IMR-90 (cell line): ENCODE measurements around the gene MACF1. TPM values are rescaled to one million over a fixed set of nuclear protein-coding genes. Genes with fewer than 3 reads are reported as not detected.

Experiments
- ATAC-seq: fragments of 200-7000 bp; cut with Tn5 transposase; 2 replicates; pipeline ENCODE4 v1.9.1; 2020; ENCODE audit warnings: low read depth, mild to moderate bottlenecking, moderate library complexity
- BruUV-seq: library from RNA; stranded (reverse); fragments of 400-500 nt; replicated peaks from 2 replicates; lab custom pipeline; 2021; lab: Mats Ljungman, UMichigan
- CTCF ChIA-PET: fragments of 300-600 bp; formaldehyde crosslinking; extraction: SDS; loops from one replicate; lab custom pipeline; 2021; ENCODE audit warnings: antibody characterized with exemption; lab: Yijun Ruan, JAX
- POLR2A ChIA-PET: fragments of 300-600 bp; sonication (Branson Sonifier 250); formaldehyde crosslinking; loops from one replicate; lab custom pipeline; 2022; ENCODE audit warnings: antibody characterized with exemption; ENCODE audit not compliant: unreplicated experiment; lab: Charles Lee
- DNase-seq: peaks from one replicate; pipeline ENCODE4 v3.0.0; 2013
- H2AFZ ChIP-seq: replicated peaks from 2 replicates; pipeline ENCODE3; 2013; ENCODE audit warnings: low read length, mild to moderate bottlenecking; ENCODE audit not compliant: poor library complexity
- H2AK5ac ChIP-seq: 2 replicates; pipeline ENCODE4 v1.6.1; 2013; ENCODE audit warnings: low read depth, low read length, inconsistent platforms
- H2AK9ac ChIP-seq: replicated peaks from 2 replicates; pipeline ENCODE3; 2013; ENCODE audit warnings: mild to moderate bottlenecking, low read depth, low read length, moderate library complexity; ENCODE audit not compliant: poor library complexity
- H2BK120ac ChIP-seq: 2 replicates; pipeline ENCODE4 v1.6.1; 2013; ENCODE audit warnings: low read depth, low read length, inconsistent platforms
- H2BK15ac ChIP-seq: 3 replicates; pipeline ENCODE4 v1.6.1; 2013; ENCODE audit warnings: low read depth, low read length, inconsistent platforms
- H2BK20ac ChIP-seq: 2 replicates; pipeline ENCODE4 v1.6.1; 2013; ENCODE audit warnings: low read depth, mild to moderate bottlenecking, inconsistent platforms, low read length, moderate library complexity
- H2BK5ac ChIP-seq: 2 replicates; pipeline ENCODE4 v1.6.1; 2013; ENCODE audit warnings: mild to moderate bottlenecking, low read depth, low read length, inconsistent platforms; ENCODE audit not compliant: poor library complexity, severe bottlenecking
- H3K14ac ChIP-seq: replicated peaks from 2 replicates; pipeline ENCODE4 v1.6.1; 2013; ENCODE audit warnings: low read depth, low read length, inconsistent platforms
- H3K18ac ChIP-seq: 2 replicates; pipeline ENCODE4 v1.6.1; 2013; ENCODE audit warnings: low read depth, low read length, control low read depth
- H3K23ac ChIP-seq: 2 replicates; pipeline ENCODE4 v1.6.1; 2013; ENCODE audit warnings: low read depth, low read length, inconsistent platforms
- H3K27ac ChIP-seq: 2 replicates; pipeline ENCODE4 v1.5.1; 2013; ENCODE audit warnings: mild to moderate bottlenecking, control low read depth, low read length; ENCODE audit not compliant: insufficient read depth
- H3K27me3 ChIP-seq: 2 replicates; pipeline ENCODE4 v1.6.1; 2013; ENCODE audit warnings: low read length; ENCODE audit not compliant: control insufficient read depth, insufficient read depth
- H3K36me3 ChIP-seq: 2 replicates; pipeline ENCODE4 v1.6.1; 2013; ENCODE audit warnings: low read length, mixed read lengths; ENCODE audit not compliant: control insufficient read depth, insufficient read depth
- H3K4ac ChIP-seq: 2 replicates; pipeline ENCODE4 v1.6.1; 2013; ENCODE audit warnings: low read depth, low read length, inconsistent platforms
- H3K4me1 ChIP-seq: 2 replicates; pipeline ENCODE4 v1.6.1; 2013; ENCODE audit warnings: low read length, mixed read lengths; ENCODE audit not compliant: control insufficient read depth, insufficient read depth
- H3K4me2 ChIP-seq: 2 replicates; pipeline ENCODE4 v1.6.1; 2013; ENCODE audit warnings: low read depth, mild to moderate bottlenecking, control low read depth, low read length, moderate library complexity
- H3K4me3 ChIP-seq: 2 replicates; pipeline ENCODE4 v1.5.1; 2013; ENCODE audit warnings: low read depth, mild to moderate bottlenecking, control low read depth, low read length, moderate library complexity; ENCODE audit not compliant: insufficient read depth
- H3K56ac ChIP-seq: 2 replicates; pipeline ENCODE4 v1.6.1; 2013; ENCODE audit warnings: low read length, inconsistent platforms; ENCODE audit not compliant: insufficient read depth; ENCODE audit errors: extremely low read depth
- H3K79me1 ChIP-seq, 2 experiments: 2 replicates each; pipeline ENCODE4 v1.6.1; 2013; ENCODE audit warnings: low read length in 2 of 2, inconsistent platforms in 1 of 2, low read depth in 1 of 2
- H3K9ac ChIP-seq: 2 replicates; pipeline ENCODE4 v1.6.1; 2013; ENCODE audit warnings: low read depth, low read length, control low read depth
- H3K9me1 ChIP-seq: 2 replicates; pipeline ENCODE4 v1.6.1; 2013; ENCODE audit warnings: low read length, inconsistent platforms; ENCODE audit not compliant: insufficient read depth
- H3K9me3 ChIP-seq: 2 replicates; pipeline ENCODE4 v1.6.1; 2013; ENCODE audit warnings: low read length; ENCODE audit not compliant: control insufficient read depth, insufficient read depth
- H4K20me1 ChIP-seq: 2 replicates; pipeline ENCODE4 v1.6.1; 2013; ENCODE audit warnings: low read length, inconsistent platforms; ENCODE audit not compliant: insufficient read depth
- H4K5ac ChIP-seq: 2 replicates; pipeline ENCODE4 v1.6.1; 2013; ENCODE audit warnings: mild to moderate bottlenecking, low read depth, low read length, control low read depth
- H4K8ac ChIP-seq, 2 experiments: 2 replicates each; pipeline ENCODE4 v1.6.1; 2013; ENCODE audit warnings: low read depth in 2 of 2, low read length in 2 of 2, control low read depth in 1 of 2, inconsistent platforms in 1 of 2
- H4K91ac ChIP-seq: 2 replicates; pipeline ENCODE4 v1.6.1; 2013; ENCODE audit warnings: low read depth, low read length, inconsistent platforms; ENCODE audit not compliant: insufficient read depth
- BHLHE40 ChIP-seq: fragments of 150-350 bp; IDR thresholded peaks from 2 replicates; pipeline ENCODE4 v1.6.1; 2016; ENCODE audit warnings: mild to moderate bottlenecking, low read depth, low read length
- CEBPB ChIP-seq: IDR thresholded peaks from 2 replicates; pipeline ENCODE4 v1.6.1; 2012; ENCODE audit warnings: low read depth, low read length, improper control_type of control experiment
- MAFK ChIP-seq: IDR thresholded peaks from 2 replicates; pipeline ENCODE4 v1.6.1; 2012; ENCODE audit warnings: low read depth, low read length, improper control_type of control experiment
- POLR2A ChIP-seq: IDR thresholded peaks from 2 replicates; pipeline ENCODE4 v1.6.1; 2012; ENCODE audit warnings: mild to moderate bottlenecking, low read depth, low read length
- RAD21 ChIP-seq: IDR thresholded peaks from 2 replicates; pipeline ENCODE4 v1.6.1; 2012; ENCODE audit warnings: low read length, improper control_type of control experiment
- RFX5 ChIP-seq: IDR thresholded peaks from 2 replicates; pipeline ENCODE4 v1.8.0; 2012; ENCODE audit warnings: low read depth, mild to moderate bottlenecking, low read length, moderate library complexity
- WGBS, 2 experiments: methylation state at CpG; one replicate each; pipeline versions ENCODE4 v1.1.5 to v1.1.7; 2013; ENCODE audit warnings: missing lambda C conversion rate in 2 of 2; ENCODE audit not compliant: insufficient read length in 1 of 2; ENCODE audit errors: extremely low coverage in 2 of 2; 5-methylcytosine and 5-hydroxymethylcytosine counted together
- dilution Hi-C: fragments of 300-500 bp; cut with HindIII; formaldehyde crosslinking; loops from one replicate; pipeline ENCODE4 v1.14.3; 2018; ENCODE audit warnings: low sequenced_read_pairs; ENCODE audit not compliant: unreplicated experiment
- in situ Hi-C: fragments of 300-500 bp; cut with MboI; formaldehyde crosslinking; loops from 3 replicates; pipeline ENCODE4 v1.14.3; 2019; ENCODE audit warnings: low sequenced_read_pairs, inconsistent platforms, mixed read lengths
- intact Hi-C: fragments of 100-400 bp; cut with micrococcal nuclease; formaldehyde crosslinking; loops from 2 replicates; pipeline ENCODE4 v1.10.0; 2022
- polyA plus RNA-seq, 3 experiments: library from polyadenylated mRNA; depleted of rRNA; stranded (reverse); fragments of >200 nt; gene quantifications; 2 replicates each; pipeline ENCODE4 v1.2.3, GENCODE V29; 2012; ENCODE audit warnings: low replicate concordance in 1 of 3
- total RNA-seq: library from RNA; depleted of rRNA; stranded (reverse); fragments of >200 nt; gene quantifications from 2 replicates; pipeline ENCODE4 v1.2.3, GENCODE V29; 2012
- TF ChIP-seq, protein P1 (sequence below): fragments of 150-350 bp; IDR thresholded peaks from 2 replicates; pipeline ENCODE4 v1.6.1; 2016; ENCODE audit warnings: low read depth, mild to moderate bottlenecking, low read length, moderate library complexity, borderline replicate concordance
- TF ChIP-seq, protein P2 (sequence below): conservative IDR thresholded peaks from 2 replicates; pipeline ENCODE4 v1.5.1; 2012; ENCODE audit warnings: mild to moderate bottlenecking, low read depth, low read length, improper control_type of control experiment

MACF1 gene
- total and polyA plus RNA-seq, 2 of the 4 experiments (the other 2 are of a cell fraction), result 67.6 to 369 TPM

GRCh38 chr1:39328586-39329121 lies 124.2 kb downstream of the MACF1 start:
- ATAC-seq (peak; percentile 21; the same call in 1 of the 2 replicates), DNase-seq (no peak)
- peaks cover 40% of the 10 kb centered on the region for H3K36me3 ChIP-seq
- no peak overlapping the region for H2BK5ac ChIP-seq
- dilution Hi-C loops (no loop called here), in situ Hi-C loops (no loop called here), intact Hi-C loops (no loop called here)
- no peak overlapping the region for H3K14ac ChIP-seq
- no peaks in the 10 kb centered on the region for H3K27me3 ChIP-seq
- no peak overlapping the region for H2AFZ ChIP-seq
- no peak overlapping the region for H3K23ac ChIP-seq
- H3K9me1 ChIP-seq, result no peaks in the 10 kb centered on the region; the same call in 1 of the 2 replicates
- CTCF ChIA-PET, result no interaction called here
- 70% methylated on average over 2 of the region's 4 CpGs; no CpG with 5 or more reads in 1 of the 2 experiments for WGBS, 2 experiments
- H3K79me1 ChIP-seq, result peaks cover 22 to 29% of the 10 kb centered on the region in 2 experiments
- no peak overlapping the region for H2AK9ac ChIP-seq
- no peak overlapping the region for H3K4me3 ChIP-seq
- H3K4me2 ChIP-seq, result no peak overlapping the region
- no peak overlapping the region for H3K56ac ChIP-seq
- H3K9ac ChIP-seq, result no peak overlapping the region
- H2AK5ac ChIP-seq, result no peak overlapping the region
- no peak overlapping the region for H2BK15ac ChIP-seq
- peak overlapping the region; percentile 57 for H3K27ac ChIP-seq
- TF ChIP-seq, protein P1, sequence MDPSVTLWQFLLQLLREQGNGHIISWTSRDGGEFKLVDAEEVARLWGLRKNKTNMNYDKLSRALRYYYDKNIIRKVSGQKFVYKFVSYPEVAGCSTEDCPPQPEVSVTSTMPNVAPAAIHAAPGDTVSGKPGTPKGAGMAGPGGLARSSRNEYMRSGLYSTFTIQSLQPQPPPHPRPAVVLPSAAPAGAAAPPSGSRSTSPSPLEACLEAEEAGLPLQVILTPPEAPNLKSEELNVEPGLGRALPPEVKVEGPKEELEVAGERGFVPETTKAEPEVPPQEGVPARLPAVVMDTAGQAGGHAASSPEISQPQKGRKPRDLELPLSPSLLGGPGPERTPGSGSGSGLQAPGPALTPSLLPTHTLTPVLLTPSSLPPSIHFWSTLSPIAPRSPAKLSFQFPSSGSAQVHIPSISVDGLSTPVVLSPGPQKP, result no peak
- TF ChIP-seq MAFK (peak; percentile 83), RFX5 (no peak), BHLHE40 (no peak), RAD21 (no peak), CEBPB (no peak), POLR2A (no peak)
- TF ChIP-seq, protein P2, sequence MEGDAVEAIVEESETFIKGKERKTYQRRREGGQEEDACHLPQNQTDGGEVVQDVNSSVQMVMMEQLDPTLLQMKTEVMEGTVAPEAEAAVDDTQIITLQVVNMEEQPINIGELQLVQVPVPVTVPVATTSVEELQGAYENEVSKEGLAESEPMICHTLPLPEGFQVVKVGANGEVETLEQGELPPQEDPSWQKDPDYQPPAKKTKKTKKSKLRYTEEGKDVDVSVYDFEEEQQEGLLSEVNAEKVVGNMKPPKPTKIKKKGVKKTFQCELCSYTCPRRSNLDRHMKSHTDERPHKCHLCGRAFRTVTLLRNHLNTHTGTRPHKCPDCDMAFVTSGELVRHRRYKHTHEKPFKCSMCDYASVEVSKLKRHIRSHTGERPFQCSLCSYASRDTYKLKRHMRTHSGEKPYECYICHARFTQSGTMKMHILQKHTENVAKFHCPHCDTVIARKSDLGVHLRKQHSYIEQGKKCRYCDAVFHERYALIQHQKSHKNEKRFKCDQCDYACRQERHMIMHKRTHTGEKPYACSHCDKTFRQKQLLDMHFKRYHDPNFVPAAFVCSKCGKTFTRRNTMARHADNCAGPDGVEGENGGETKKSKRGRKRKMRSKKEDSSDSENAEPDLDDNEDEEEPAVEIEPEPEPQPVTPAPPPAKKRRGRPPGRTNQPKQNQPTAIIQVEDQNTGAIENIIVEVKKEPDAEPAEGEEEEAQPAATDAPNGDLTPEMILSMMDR, result no peak
- no peaks in the 10 kb centered on the region for H3K9me3 ChIP-seq
- POLR2A ChIA-PET, result no interaction called here
- 0 out of 2 replicates have a peak overlapping the region, but pooled peaks have one; percentile 48 for H4K5ac ChIP-seq
- H4K20me1 ChIP-seq, result no peaks in the 10 kb centered on the region; the same call in 1 of the 2 replicates
- H3K4ac ChIP-seq, result no peak overlapping the region
- H3K4me1 ChIP-seq, result no peaks in the 10 kb centered on the region
- no peak overlapping the region for H2BK20ac ChIP-seq
- H2BK120ac ChIP-seq, result no peak overlapping the region
- peak overlapping the region; percentile 15 to 54; a peak in 2 of 4 replicates for H4K8ac ChIP-seq
- 0 out of 2 replicates have a peak overlapping the region, but pooled peaks have one; percentile 11 for H4K91ac ChIP-seq
- H3K18ac ChIP-seq, result no peak overlapping the region
- BruUV-seq, result no TSS peak
